ENCODE data around the gene OTUD6A.
"Not testable (repeated sequence)": the region's sequence is repeated elsewhere in the genome, so short reads cannot be mapped to it uniquely, and the experiment has no call there.

OTUD6A gene

GRCh38 chrX:70046978-70047377 is 15.3 kb upstream of the OTUD6A start:
- DNase-seq (ENCODE audit: low spot score): no peak

DNA sequence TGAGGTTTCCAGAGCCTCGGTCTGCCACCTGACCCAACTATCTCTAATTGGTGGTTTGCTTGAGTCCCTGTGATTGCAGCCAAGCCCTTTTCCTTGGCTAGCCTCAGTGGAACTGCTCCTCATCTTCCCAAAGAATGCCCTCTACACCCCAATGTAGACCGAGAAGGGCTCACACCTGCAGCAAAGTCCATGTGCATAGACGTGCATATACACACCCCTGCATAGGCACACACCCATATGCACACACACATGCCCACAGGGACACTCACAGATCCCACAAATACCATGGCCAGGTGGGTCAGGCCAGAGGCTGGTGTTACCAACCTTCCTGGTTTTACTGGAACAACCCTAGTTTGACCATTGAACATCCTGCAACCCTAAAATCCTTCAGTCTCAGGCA is 12.9 kb upstream of the OTUD6A start:
- no peak for DNase-seq (ENCODE audit: low spot score)

DNA sequence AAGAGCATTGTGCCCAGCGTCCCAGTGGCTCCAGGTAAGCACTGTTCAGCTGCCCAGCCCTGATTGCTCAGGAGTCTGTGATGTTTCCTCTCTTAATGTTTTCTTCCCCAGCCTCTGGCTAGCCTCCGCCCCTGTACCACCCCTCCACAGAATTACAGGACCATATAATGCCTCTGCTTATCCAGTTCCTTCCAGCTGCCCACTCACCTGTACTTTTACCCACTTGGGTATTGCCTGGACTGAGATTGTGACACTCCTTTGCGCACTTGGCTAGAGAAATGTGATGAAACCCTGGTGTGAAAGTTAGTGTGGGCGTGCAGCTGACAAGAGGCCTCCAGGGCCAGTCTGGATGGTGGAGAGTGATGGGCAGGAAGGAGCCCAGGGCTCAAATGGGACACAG is 12.3 kb upstream of the OTUD6A start, which contains the start of gene AWAT2:
Gene AWAT2, minus strand, starts transcription at position 14 of the 400 bp plus-strand sequence. Its CDS starts 6 bp downstream, at position 8.
- no peak for DNase-seq (ENCODE audit: low spot score)

GRCh38 chrX:70052895-70053615 is 9.2 kb upstream of the OTUD6A start:
- DNase-seq (ENCODE audit: low spot score): no peak

- DNase-seq (ENCODE audit: low spot score): no peak
Measured at GRCh38 chrX:70054391-70054790, 7.9 kb upstream of the OTUD6A start.

GRCh38 chrX:70062961-70063550 is 799 bp downstream of the OTUD6A start:
- no peak for DNase-seq (ENCODE audit: low spot score)

- DNase-seq (ENCODE audit: low spot score): no peak
Measured at GRCh38 chrX:70066646-70067045, 4.4 kb downstream of the OTUD6A start.

DNA sequence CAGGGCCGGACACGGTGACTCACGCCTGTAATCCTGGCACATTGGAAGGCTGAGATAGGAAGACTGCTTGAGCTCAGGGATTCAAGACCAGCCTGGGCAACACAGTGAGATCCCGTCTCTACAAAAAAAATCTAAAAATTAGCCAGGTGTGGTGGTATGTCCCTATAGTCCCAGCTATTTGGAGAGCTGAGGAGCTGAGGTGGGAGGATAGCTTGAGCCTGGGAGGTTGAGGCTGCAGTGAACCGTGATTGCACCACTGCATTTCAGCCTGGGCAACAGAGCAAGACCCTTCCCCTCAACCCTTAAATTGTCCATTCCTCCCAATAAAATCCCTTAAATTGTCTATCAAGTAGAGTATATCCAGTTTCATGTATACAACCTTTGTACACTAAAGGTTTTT is 17.0 kb downstream of the OTUD6A start:
- DNase-seq (ENCODE audit: low spot score): no peak

GRCh38 chrX:70079870-70080269 is 17.6 kb downstream of the OTUD6A start:
- DNase-seq (ENCODE audit: low spot score): no peak

DNA sequence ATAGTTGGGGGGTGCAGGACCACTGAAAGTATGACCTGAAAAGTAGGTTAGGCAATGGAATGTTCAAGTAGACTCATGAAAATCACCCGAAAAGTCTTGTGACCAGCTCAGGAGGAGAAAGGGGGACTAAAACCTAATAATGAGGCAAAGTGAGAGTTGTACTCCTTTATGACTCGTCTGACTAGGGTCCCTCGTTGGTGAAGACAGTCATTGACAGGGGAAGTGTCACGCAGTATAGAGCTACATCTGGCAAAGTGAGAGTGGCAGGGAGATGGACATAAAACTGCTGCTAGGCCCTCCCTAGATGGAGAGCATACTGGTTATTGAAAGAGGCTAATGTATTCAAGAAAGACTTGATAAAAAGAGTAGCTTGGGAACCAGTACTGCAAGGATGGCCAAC is 20.5 kb downstream of the OTUD6A start:
- DNase-seq (ENCODE audit: low spot score): no peak

DNA sequence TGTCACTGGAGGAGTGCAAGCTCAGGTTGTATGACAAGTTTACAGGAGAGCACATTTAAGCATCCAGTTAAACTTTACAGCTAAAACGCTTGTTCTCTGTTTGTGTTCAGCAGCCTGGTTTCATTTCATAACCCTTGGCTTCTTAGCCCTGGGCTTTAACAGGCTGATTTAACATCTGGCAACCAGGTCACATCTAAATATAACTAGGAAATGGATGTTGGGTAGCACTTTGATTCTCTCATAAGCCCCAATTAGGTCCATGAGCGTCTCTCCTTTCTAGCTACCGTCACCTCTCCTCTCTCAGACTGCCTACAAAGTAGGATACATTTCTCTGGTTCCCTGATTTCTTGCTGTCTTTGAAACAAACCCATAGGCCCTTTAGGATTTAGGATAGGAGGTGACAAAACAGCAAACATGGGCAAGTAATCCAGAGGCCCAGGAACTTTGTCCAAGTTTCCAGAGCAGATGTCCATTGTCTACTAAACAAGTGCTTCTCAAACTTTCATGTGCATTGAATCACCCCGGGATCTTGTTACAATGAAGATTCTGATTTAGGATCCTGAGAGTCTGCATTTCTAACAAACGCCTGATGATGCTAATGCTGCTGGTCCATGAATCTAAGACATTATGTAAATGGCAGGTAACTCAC is 22.5 kb downstream of the OTUD6A start:
- no peak for DNase-seq (ENCODE audit: low spot score)

DNA sequence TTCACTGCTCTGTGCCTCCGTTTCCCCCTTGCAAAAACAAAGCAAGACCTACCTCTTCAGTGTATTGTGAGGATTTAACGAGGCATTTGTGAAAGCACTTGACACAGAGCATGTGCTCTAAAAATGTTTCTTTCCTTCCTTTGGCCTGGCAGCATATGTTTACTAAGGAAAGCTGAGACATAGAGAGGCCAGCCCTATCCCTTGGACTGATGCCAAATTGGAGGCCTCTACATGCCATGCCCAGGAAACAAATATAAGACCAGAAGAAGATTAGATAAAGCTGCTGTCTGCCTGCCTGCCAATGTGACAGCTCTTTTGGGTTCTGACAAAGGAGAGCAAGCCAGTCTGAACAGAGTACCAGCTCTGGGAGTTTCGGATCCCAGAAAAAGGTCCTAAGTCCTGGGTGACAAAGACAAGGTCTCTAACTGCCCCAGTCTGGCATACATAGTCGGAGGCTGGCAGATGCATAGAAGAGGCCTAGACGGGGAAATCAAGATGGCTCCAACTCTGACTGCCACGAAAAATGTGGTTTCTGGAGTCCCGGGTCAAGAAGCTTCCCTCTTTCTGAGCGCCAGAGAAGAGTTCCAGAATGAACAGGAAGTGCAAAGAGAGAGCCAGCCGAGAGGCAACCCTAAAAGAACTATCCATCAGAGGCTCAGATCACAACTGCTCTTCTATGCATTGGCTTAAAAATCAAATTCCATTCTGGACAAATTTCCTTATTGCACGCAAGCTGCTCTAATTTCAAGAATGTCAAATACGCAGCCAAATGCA is 25.8 kb downstream of the OTUD6A start:
- no peak for DNase-seq (ENCODE audit: low spot score)

GRCh38 chrX:70088751-70089150 is 26.5 kb downstream of the OTUD6A start:
- DNase-seq (ENCODE audit: low spot score): no peak

GRCh38 chrX:70089604-70090297 is 27.5 kb downstream of the OTUD6A start:
- no peak for DNase-seq (ENCODE audit: low spot score)

DNA sequence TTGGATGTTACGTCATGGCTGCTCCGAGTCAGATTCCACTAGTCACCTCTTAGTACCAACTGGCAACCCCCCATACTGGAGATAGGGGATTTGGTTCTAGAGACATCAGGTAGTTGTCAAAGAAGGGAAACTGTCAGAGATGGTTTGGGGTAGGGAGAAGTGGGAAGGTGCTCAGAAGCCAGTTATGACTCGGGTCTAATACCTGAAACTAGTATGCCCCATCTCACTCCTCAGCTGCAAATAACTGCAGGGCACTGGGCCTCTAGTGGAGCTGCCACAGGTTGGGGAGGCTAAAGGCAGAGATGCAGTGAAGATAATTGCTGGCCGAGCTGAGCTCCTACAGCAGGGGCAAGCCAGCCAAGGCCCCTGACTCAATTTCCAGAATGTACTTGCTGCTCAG is 30.0 kb downstream of the OTUD6A start:
- no peak for DNase-seq (ENCODE audit: low spot score)

GRCh38 chrX:70096052-70096451 is 33.8 kb downstream of the OTUD6A start:
- DNase-seq (ENCODE audit: low spot score): no peak

- no peak for DNase-seq (ENCODE audit: low spot score)
Measured at GRCh38 chrX:70105229-70105628, 43.0 kb downstream of the OTUD6A start.

DNA sequence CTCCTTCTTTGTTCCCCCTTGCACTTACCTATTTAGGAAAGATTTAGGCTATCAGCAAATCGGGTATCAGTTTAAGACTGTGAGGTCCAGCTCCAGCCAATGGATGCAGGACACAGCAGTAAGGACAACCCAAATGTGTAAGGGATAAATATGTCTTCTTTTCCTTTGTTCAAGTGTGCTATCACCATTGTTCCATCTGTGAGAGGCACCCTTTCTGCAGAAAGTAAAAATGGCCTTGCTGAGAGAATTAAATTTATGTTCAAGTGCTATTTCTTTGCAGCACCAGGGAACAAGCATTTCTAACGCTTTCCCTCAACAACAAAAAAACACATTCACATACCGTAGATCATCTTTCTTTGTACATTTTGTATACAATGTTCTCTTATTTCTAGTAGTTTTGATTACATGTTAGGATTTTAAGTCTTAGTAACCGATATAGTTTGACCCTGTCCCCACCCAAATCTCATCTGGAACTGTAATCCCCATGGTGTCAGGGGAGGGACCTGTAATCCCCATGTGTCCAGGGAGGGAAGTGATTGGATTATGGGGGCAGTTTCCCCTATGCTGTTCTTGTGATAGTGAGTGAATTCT is 49.3 kb downstream of the OTUD6A start:
- DNase-seq (ENCODE audit: low spot score): not testable (repeated sequence)

Data from left forelimb (tissue), 1 donor.